Naive thymus-derived CD8-positive, alpha-beta T cell (primary cell): ENCODE measurements around the gene RUFY1. TPM values are rescaled to one million over a fixed set of nuclear protein-coding genes. Genes with fewer than 3 reads are reported as not detected.
"Not testable (repeated sequence)": the region's sequence is repeated elsewhere in the genome, so short reads cannot be mapped to it uniquely, and the experiment has no call there.

ENCODE experiments used
- ATAC-seq, 2 donors: fragments of 150-1000 bp; cut with Tn5 transposase in 1 of 2; sonication (Bioruptor Pico), chemical (Tn5 transposase) in 1 of 2; 1 replicate in 1 of 2; 2 replicates in 1 of 2; pipeline ENCODE4 v1.10.0; 2021; ENCODE audit warnings: mild to moderate bottlenecking in 2 of 2, moderate library complexity in 2 of 2
- POLR2A ChIA-PET: fragments of 350-600 bp; sonication (Branson Sonifier 250); formaldehyde crosslinking; loops from one replicate; lab custom pipeline; 2021; ENCODE audit warnings: antibody characterized with exemption; lab: Charles Lee
- DNase-seq, 10 donors: peaks; one replicate each; pipeline versions ENCODE4 v3.0.0 to v3.0.0-alpha.2; 2020 to 2022
- H3K27ac Mint-ChIP-seq, 10 donors: one replicate each; pipeline ENCODE4 v1.8.0; 2020 to 2022; ENCODE audit warnings: mild to moderate bottlenecking in 10 of 10, mixed read lengths in 10 of 10, moderate library complexity in 4 of 10, inconsistent platforms in 1 of 10
- H3K27me3 Mint-ChIP-seq, 5 donors: one replicate each; pipeline ENCODE4 v1.8.0; 2021 to 2022; ENCODE audit warnings: mixed read lengths in 5 of 5
- H3K36me3 Mint-ChIP-seq, 3 donors: one replicate each; pipeline ENCODE4 v1.8.0; 2020 to 2022; ENCODE audit warnings: mixed read lengths in 3 of 3, mild to moderate bottlenecking in 2 of 3, inconsistent platforms in 1 of 3
- H3K4me1 Mint-ChIP-seq, 4 donors: one replicate each; pipeline ENCODE4 v1.8.0; 2021 to 2022; ENCODE audit warnings: mixed read lengths in 4 of 4
- H3K4me3 Mint-ChIP-seq, 10 donors: one replicate each; pipeline ENCODE4 v1.8.0; 2020 to 2022; ENCODE audit warnings: mild to moderate bottlenecking in 10 of 10, mixed read lengths in 10 of 10, moderate library complexity in 6 of 10, inconsistent platforms in 1 of 10
- H3K9me3 Mint-ChIP-seq, 9 donors: one replicate each; pipeline ENCODE4 v1.8.0; 2020 to 2022; ENCODE audit warnings: mixed read lengths in 9 of 9, mild to moderate bottlenecking in 3 of 9, inconsistent platforms in 1 of 9, moderate library complexity in 1 of 9
- polyA plus RNA-seq, 3 donors: library from polyadenylated mRNA; unstranded; fragments of 300-500 nt; fragmentation: Illumina TruSeq; gene quantifications; one replicate each; pipeline ENCODE4 v1.2.3, GENCODE V29; 2021
- total RNA-seq, 8 experiments: library from RNA in 2 of 8; stranded (reverse) in 2 of 8; gene quantifications; one replicate each; pipeline ENCODE4 v1.2.3 and lab custom pipeline; 2021 to 2026

The RUFY1 gene
- total and polyA plus RNA-seq, 5 experiments from 2014 or later = 27.9 to 63.4 (median 35.3) TPM

GRCh38 chr5:179518369-179518768 is 32.0 kb upstream of the RUFY1 start:
- not testable (repeated sequence) for H3K4me3 Mint-ChIP-seq

GRCh38 chr5:179519416-179520070 is 30.8 kb upstream of the RUFY1 start:
- not testable (repeated sequence) for H3K4me1 Mint-ChIP-seq, DNase-seq, H3K27ac Mint-ChIP-seq, H3K36me3 Mint-ChIP-seq, H3K27me3 Mint-ChIP-seq, ATAC-seq, H3K4me3 Mint-ChIP-seq
- peaks cover 0 to 20% (median 3%) of the 10 kb centered on the region in 9 donors for H3K9me3 Mint-ChIP-seq
- POLR2A ChIA-PET = interaction anchor here (1.0 kb wide), 1 partner anchor 104 kb away, joined by 3 read pairs; no protein-coding TSS in a partner anchor

More at GRCh38 chr5:179518369-179518768, 32.0 kb upstream of the RUFY1 start:
- POLR2A ChIA-PET, ATAC-seq, DNase-seq, H3K27me3 Mint-ChIP-seq, H3K27ac Mint-ChIP-seq, H3K4me1 Mint-ChIP-seq, H3K36me3 Mint-ChIP-seq: not testable (repeated sequence)
- peaks cover 0 to 20% (median 3%) of the 10 kb centered on the region in 9 donors for H3K9me3 Mint-ChIP-seq

GRCh38 chr5:179522107-179522506 is 28.2 kb upstream of the RUFY1 start:
- DNase-seq, H3K36me3 Mint-ChIP-seq, H3K4me3 Mint-ChIP-seq, H3K27ac Mint-ChIP-seq, ATAC-seq, H3K27me3 Mint-ChIP-seq, H3K4me1 Mint-ChIP-seq, POLR2A ChIA-PET: not testable (repeated sequence)
- peaks cover 0 to 20% (median 3%) of the 10 kb centered on the region in 9 donors for H3K9me3 Mint-ChIP-seq

GRCh38 chr5:179526978-179527377 is 23.4 kb upstream of the RUFY1 start:
- POLR2A ChIA-PET = no interaction called here
- Mint-ChIP-seq H3K4me3 (no peak overlapping the region), H3K27me3 (no peaks in the 10 kb centered on the region), H3K9me3 (peaks cover 0 to 2% (median 0%) of the 10 kb centered on the region in 9 donors), H3K27ac (no peak overlapping the region), H3K4me1 (peaks cover 0 to 22% (median 6%) of the 10 kb centered on the region in 4 donors), H3K36me3 (peaks cover 0 to 3% (median 0%) of the 10 kb centered on the region in 3 donors)
- ATAC-seq (no peak), DNase-seq (no peak)

- POLR2A ChIA-PET = interaction anchor here (1.2 to 3.8 kb wide), 3 partner anchors 21 to 93 kb away, joined by 4 to 22 read pairs (median 9); partner anchors contain the start of genes HNRNPH1 and RUFY1
- Mint-ChIP-seq H3K9me3 (no peaks in the 10 kb centered on the region), H3K27me3 (no peaks in the 10 kb centered on the region), H3K27ac (peak overlapping the region in 7 of 10 donors; percentile 29 to 82 (median 60)), H3K4me3 (peak overlapping the region; percentile 66 to 85 (median 78)), H3K4me1 (peaks cover 3 to 31% (median 19%) of the 10 kb centered on the region in 4 donors), H3K36me3 (peaks cover 0 to 1% (median 0%) of the 10 kb centered on the region in 3 donors)
- ATAC-seq (peak; percentile 89 to 97), DNase-seq (peak; percentile 54 to 83 (median 68))
Observed at GRCh38 chr5:179530069-179530998, 20.0 kb upstream of the RUFY1 start.

GRCh38 chr5:179533024-179533423 is 17.3 kb upstream of the RUFY1 start:
- H3K4me1 Mint-ChIP-seq = peaks cover 3 to 31% (median 21%) of the 10 kb centered on the region in 4 donors
- DNase-seq (no peak), ATAC-seq (no peak)
- H3K27me3 Mint-ChIP-seq = no peaks in the 10 kb centered on the region
- H3K27ac Mint-ChIP-seq = peak overlapping the region in 5 of 10 donors; percentile 14 to 68 (median 35)
- no peaks in the 10 kb centered on the region for H3K9me3 Mint-ChIP-seq
- POLR2A ChIA-PET = interaction anchor here (3.4 to 3.8 kb wide), 2 partner anchors 18 to 90 kb away, joined by 12 to 22 read pairs; partner anchors contain the start of genes HNRNPH1 and RUFY1
- peak overlapping the region in 2 of 10 donors; percentile 6 to 65 for H3K4me3 Mint-ChIP-seq
- H3K36me3 Mint-ChIP-seq = peaks cover 0 to 1% (median 0%) of the 10 kb centered on the region in 3 donors

- no peak for DNase-seq
- H3K27ac Mint-ChIP-seq = peak overlapping the region in 9 of 10 donors; percentile 39 to 95 (median 83)
- no peaks in the 10 kb centered on the region for H3K27me3 Mint-ChIP-seq
Observed at GRCh38 chr5:179533907-179534306, 16.4 kb upstream of the RUFY1 start.

GRCh38 chr5:179534431-179534830 is 15.9 kb upstream of the RUFY1 start:
- H3K27me3 Mint-ChIP-seq = peaks cover 0 to 2% (median 0%) of the 10 kb centered on the region in 5 donors
- H3K4me3 Mint-ChIP-seq = peak overlapping the region; percentile 65 to 92 (median 83)
- H3K36me3 Mint-ChIP-seq = peaks cover 0 to 5% (median 4%) of the 10 kb centered on the region in 3 donors
- DNase-seq (peak in 2 of 10 donors; percentile 26 to 32), ATAC-seq (peak; percentile 18 to 69)
- no peaks in the 10 kb centered on the region for H3K9me3 Mint-ChIP-seq
- POLR2A ChIA-PET = interaction anchor here (3.4 kb wide), 1 partner anchor 89 kb away, joined by 12 read pairs; the partner anchor contains the start of gene HNRNPH1
- peaks cover 3 to 28% (median 19%) of the 10 kb centered on the region in 4 donors for H3K4me1 Mint-ChIP-seq
- peak overlapping the region; percentile 39 to 96 (median 86) for H3K27ac Mint-ChIP-seq

More at GRCh38 chr5:179533907-179534306, 16.4 kb upstream of the RUFY1 start:
- ATAC-seq = no peak
- POLR2A ChIA-PET = interaction anchor here (3.4 kb wide), 1 partner anchor 89 kb away, joined by 12 read pairs; the partner anchor contains the start of gene HNRNPH1
- Mint-ChIP-seq H3K4me3 (peak overlapping the region in 9 of 10 donors; percentile 65 to 92 (median 83)), H3K36me3 (peaks cover 0 to 4% (median 2%) of the 10 kb centered on the region in 3 donors), H3K4me1 (peaks cover 3 to 29% (median 19%) of the 10 kb centered on the region in 4 donors), H3K9me3 (no peaks in the 10 kb centered on the region)

GRCh38 chr5:179536676-179537075 is 13.7 kb upstream of the RUFY1 start:
- peaks cover 0 to 2% (median 0%) of the 10 kb centered on the region in 5 donors for H3K27me3 Mint-ChIP-seq
- peaks cover 3 to 15% (median 12%) of the 10 kb centered on the region in 4 donors for H3K4me1 Mint-ChIP-seq
- peaks cover 0 to 4% (median 4%) of the 10 kb centered on the region in 3 donors for H3K36me3 Mint-ChIP-seq
- no peak overlapping the region for H3K27ac Mint-ChIP-seq
- DNase-seq = no peak
- ATAC-seq = no peak
- POLR2A ChIA-PET = interaction anchor here (1.0 kb wide), 1 partner anchor 14 kb away, joined by 3 read pairs; no protein-coding TSS in a partner anchor
- H3K4me3 Mint-ChIP-seq = no peak overlapping the region
- no peaks in the 10 kb centered on the region for H3K9me3 Mint-ChIP-seq

GRCh38 chr5:179542170-179542569 is 8.2 kb upstream of the RUFY1 start:
- peaks cover 0 to 4% (median 4%) of the 10 kb centered on the region in 3 donors for H3K36me3 Mint-ChIP-seq

GRCh38 chr5:179543275-179543674 is 7.1 kb upstream of the RUFY1 start:
- ATAC-seq, H3K4me3 Mint-ChIP-seq, DNase-seq, POLR2A ChIA-PET, H3K9me3 Mint-ChIP-seq, H3K27me3 Mint-ChIP-seq, H3K27ac Mint-ChIP-seq, H3K36me3 Mint-ChIP-seq: not testable (repeated sequence)
- peaks cover 0 to 19% (median 0%) of the 10 kb centered on the region in 4 donors for H3K4me1 Mint-ChIP-seq

More at GRCh38 chr5:179542170-179542569, 8.2 kb upstream of the RUFY1 start:
- Mint-ChIP-seq H3K27ac (no peak overlapping the region), H3K9me3 (no peaks in the 10 kb centered on the region), H3K27me3 (peaks cover 0 to 2% (median 0%) of the 10 kb centered on the region in 5 donors), H3K4me1 (peaks cover 0 to 16% (median 0%) of the 10 kb centered on the region in 4 donors), H3K4me3 (no peak overlapping the region)
- POLR2A ChIA-PET = no interaction called here
- DNase-seq (no peak), ATAC-seq (no peak)

- Mint-ChIP-seq H3K27me3 (no peaks in the 10 kb centered on the region), H3K27ac (peak overlapping the region in 1 of 10 donors; percentile 69), H3K4me1 (peaks cover 9 to 62% (median 37%) of the 10 kb centered on the region in 4 donors), H3K36me3 (peaks cover 0 to 22% (median 1%) of the 10 kb centered on the region in 3 donors), H3K9me3 (no peaks in the 10 kb centered on the region), H3K4me3 (peak overlapping the region in 6 of 10 donors; percentile 30 to 97 (median 72))
- DNase-seq = no peak
- no peak for ATAC-seq
- POLR2A ChIA-PET = interaction anchor here (1.2 kb wide), 1 partner anchor 70 kb away, joined by 5 read pairs; the partner anchor contains the start of gene HNRNPH1
Observed at GRCh38 chr5:179553006-179553405, 2.7 kb downstream of the RUFY1 start.
